Lung (tissue), 12 donors: ENCODE data around the gene RBFOX2. TPM values are rescaled to one million over a fixed set of nuclear protein-coding genes. Genes with fewer than 3 reads are reported as not detected.
A peak's percentile ranks its signal among the peaks of the same experiment; 100 is the strongest.

Source experiments
- ATAC-seq: fragments of 200-7000 bp; cut with Tn5 transposase; one replicate; pipeline ENCODE4 v1.9.1; 2020; ENCODE audit warnings: moderate number of reproducible peaks; ENCODE audit not compliant: insufficient read depth, low FRiP score
- DNase-seq, 3 donors: peaks; one replicate each; pipeline ENCODE4 v3.0.0-alpha.2; 2013 to 2017
- H3K27ac ChIP-seq, 2 donors: one replicate each; pipeline ENCODE4 v1.5.1; 2013; ENCODE audit warnings: mild to moderate bottlenecking in 2 of 2, moderate library complexity in 2 of 2, control low read depth in 1 of 2, inconsistent platforms in 1 of 2, low read depth in 1 of 2, low read length in 1 of 2
- H3K27me3 ChIP-seq, 3 donors: one replicate each; pipeline ENCODE4 v1.5.1; 2013; ENCODE audit warnings: low read length in 2 of 3; ENCODE audit not compliant: control insufficient read depth in 3 of 3, insufficient read depth in 3 of 3
- H3K36me3 ChIP-seq, 4 donors: one replicate each; pipeline ENCODE4 v1.5.1; 2013; ENCODE audit warnings: low read length in 4 of 4, mild to moderate bottlenecking in 1 of 4, moderate library complexity in 1 of 4; ENCODE audit not compliant: control insufficient read depth in 4 of 4, insufficient read depth in 4 of 4
- H3K4me1 ChIP-seq, 5 donors: one replicate each; pipeline ENCODE4 v1.5.1; 2013; ENCODE audit warnings: low read length in 5 of 5, mild to moderate bottlenecking in 2 of 5, moderate library complexity in 1 of 5; ENCODE audit not compliant: control insufficient read depth in 5 of 5, insufficient read depth in 5 of 5
- H3K4me3 ChIP-seq: one replicate; pipeline ENCODE4 v1.5.1; 2013; ENCODE audit warnings: mild to moderate bottlenecking, control low read depth, moderate library complexity
- H3K9ac ChIP-seq, 2 donors: one replicate each; pipeline ENCODE4 v1.5.1; 2013; ENCODE audit warnings: low read length in 2 of 2, control low read depth in 1 of 2; ENCODE audit not compliant: insufficient read depth in 1 of 2
- H3K9me3 ChIP-seq, 4 donors: one replicate each; pipeline ENCODE4 v1.5.1; 2013; ENCODE audit warnings: low read length in 3 of 4, mild to moderate bottlenecking in 1 of 4, moderate library complexity in 1 of 4; ENCODE audit not compliant: control insufficient read depth in 4 of 4, insufficient read depth in 3 of 4
- WGBS, 2 donors: extraction: QIAGEN DNeasy Blood & Tissue Kit; methylation state at CpG; one replicate each; pipeline ENCODE4 v1.1.7; 2013; 5-methylcytosine and 5-hydroxymethylcytosine counted together
- polyA plus RNA-seq, 2 donors: library from polyadenylated mRNA; stranded (reverse); fragments of 200-250 nt; gene quantifications; one replicate each; pipeline ENCODE4 v1.2.1, GENCODE V29; 2013
- total RNA-seq, 2 donors: library from RNA; depleted of rRNA in 1 of 2; stranded (reverse); fragments of >200 nt in 1 of 2; gene quantifications; one replicate each; pipeline ENCODE4 v1.2.1, GENCODE V29; 2014 to 2021
- TF ChIP-seq, protein P1 (sequence below): IDR thresholded peaks from 2 replicates; pipeline ENCODE4 v1.5.1; 2012; ENCODE audit warnings: mild to moderate bottlenecking; ENCODE audit errors: control extremely low read depth, extremely low read depth
- donor health status: control.
- donor health status: control.
- donor health status: Bipolar disorder and iron deficiency.
- donor health status: healthy.
- donor health status: DM: yes; HTN: yes; CAD: no.

RBFOX2 gene
- total and polyA plus RNA-seq, 4 donors: 16.5 to 195 (median 43.3) TPM

DNA sequence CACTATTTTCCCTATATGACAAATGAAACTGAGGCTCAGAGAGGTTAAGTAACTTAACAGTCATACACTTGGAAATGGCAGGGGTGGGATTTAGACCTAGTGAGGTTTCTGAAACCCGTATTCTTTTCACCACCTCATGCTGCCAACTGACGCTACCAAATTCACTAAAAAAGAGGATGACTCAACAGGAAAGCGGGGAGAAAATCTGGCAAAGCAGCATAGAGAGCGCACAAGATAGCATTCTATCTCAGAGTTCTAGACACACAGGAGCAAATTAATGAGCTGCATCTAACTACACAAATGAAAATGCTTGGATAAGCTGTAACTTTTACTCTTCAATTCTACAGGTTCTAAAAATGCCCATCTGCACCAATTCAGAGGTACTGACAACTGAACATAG is 136.4 kb downstream of the RBFOX2 start:
- H3K27ac ChIP-seq: peak overlapping the region in 1 of 2 donors; percentile 76
- ATAC-seq (no peak), DNase-seq (no peak)
- H3K4me1 ChIP-seq: peaks cover 6 to 35% (median 23%) of the 10 kb centered on the region in 5 donors
- 40 to 64% methylated on average over 4 of the region's 4 CpGs for whole genome bisulfite sequencing, 2 donors
- no peak overlapping the region for H3K9ac ChIP-seq
- no peak overlapping the region for H3K4me3 ChIP-seq
- TF ChIP-seq, protein P1, sequence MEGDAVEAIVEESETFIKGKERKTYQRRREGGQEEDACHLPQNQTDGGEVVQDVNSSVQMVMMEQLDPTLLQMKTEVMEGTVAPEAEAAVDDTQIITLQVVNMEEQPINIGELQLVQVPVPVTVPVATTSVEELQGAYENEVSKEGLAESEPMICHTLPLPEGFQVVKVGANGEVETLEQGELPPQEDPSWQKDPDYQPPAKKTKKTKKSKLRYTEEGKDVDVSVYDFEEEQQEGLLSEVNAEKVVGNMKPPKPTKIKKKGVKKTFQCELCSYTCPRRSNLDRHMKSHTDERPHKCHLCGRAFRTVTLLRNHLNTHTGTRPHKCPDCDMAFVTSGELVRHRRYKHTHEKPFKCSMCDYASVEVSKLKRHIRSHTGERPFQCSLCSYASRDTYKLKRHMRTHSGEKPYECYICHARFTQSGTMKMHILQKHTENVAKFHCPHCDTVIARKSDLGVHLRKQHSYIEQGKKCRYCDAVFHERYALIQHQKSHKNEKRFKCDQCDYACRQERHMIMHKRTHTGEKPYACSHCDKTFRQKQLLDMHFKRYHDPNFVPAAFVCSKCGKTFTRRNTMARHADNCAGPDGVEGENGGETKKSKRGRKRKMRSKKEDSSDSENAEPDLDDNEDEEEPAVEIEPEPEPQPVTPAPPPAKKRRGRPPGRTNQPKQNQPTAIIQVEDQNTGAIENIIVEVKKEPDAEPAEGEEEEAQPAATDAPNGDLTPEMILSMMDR: no peak
- peaks cover 0 to 2% (median 0%) of the 10 kb centered on the region in 4 donors for H3K36me3 ChIP-seq
- no peaks in the 10 kb centered on the region for H3K9me3 ChIP-seq
- H3K27me3 ChIP-seq: no peaks in the 10 kb centered on the region

DNA sequence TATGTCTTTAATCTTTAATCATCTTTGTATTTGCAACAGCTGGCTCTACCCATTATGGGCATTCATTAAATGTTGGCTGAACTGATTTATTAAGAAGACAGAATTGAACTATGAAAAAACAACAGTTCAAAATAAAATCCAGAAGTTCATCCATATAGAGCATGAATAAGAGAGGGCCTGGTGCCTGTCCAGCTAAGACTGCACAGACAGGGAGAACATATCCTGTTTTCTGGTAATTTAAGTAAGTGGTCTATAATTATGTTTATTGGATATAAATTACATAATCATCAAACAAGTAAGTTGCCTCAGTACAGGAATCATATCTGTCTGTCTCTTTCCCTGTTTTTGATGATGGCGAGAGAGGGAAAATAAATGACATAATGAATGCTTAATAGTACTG is 137.2 kb downstream of the RBFOX2 start:
- Histone ChIP-seq H3K27me3 (no peaks in the 10 kb centered on the region), H3K27ac (peak overlapping the region in 1 of 2 donors; percentile 76), H3K36me3 (peaks cover 0 to 2% (median 0%) of the 10 kb centered on the region in 4 donors), H3K9me3 (no peaks in the 10 kb centered on the region), H3K9ac (no peak overlapping the region), H3K4me1 (peaks cover 6 to 35% (median 27%) of the 10 kb centered on the region in 5 donors), H3K4me3 (no peak overlapping the region)
- TF ChIP-seq, protein P1: no peak
- WGBS, 2 donors: 94 to 96% methylated on average over 1 of the region's 1 CpG
- no peak for ATAC-seq
- DNase-seq: no peak

DNA sequence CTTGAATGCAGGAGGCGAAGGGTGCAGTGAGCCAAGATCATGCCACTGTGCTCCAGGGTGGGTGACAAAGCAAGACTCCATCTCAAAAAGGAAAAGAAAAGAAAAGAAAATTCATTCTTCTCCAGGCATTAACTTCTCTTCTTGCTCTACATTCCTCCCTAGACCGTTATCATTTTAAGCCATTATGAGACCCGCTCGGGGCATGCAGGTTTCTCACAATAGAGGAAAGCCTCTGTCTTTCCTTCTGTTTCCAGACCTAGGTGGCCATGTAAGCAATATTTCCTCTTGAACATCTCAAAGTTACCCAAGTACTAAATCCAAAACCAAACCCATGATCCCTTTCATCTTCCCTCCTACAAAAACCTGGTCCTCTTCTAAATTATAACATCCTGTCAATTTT is 139.6 kb downstream of the RBFOX2 start:
- H3K27me3 ChIP-seq: no peaks in the 10 kb centered on the region
- ATAC-seq (no peak), DNase-seq (no peak)
- H3K4me1 ChIP-seq: peaks cover 0 to 23% (median 17%) of the 10 kb centered on the region in 5 donors
- no peaks in the 10 kb centered on the region for H3K9me3 ChIP-seq
- TF ChIP-seq, protein P1: no peak
- no peak overlapping the region for H3K9ac ChIP-seq
- H3K27ac ChIP-seq: no peak overlapping the region
- peaks cover 0 to 2% (median 0%) of the 10 kb centered on the region in 4 donors for H3K36me3 ChIP-seq
- H3K4me3 ChIP-seq: no peak overlapping the region
- WGBS, 2 donors: 98% methylated on average over 4 of the region's 4 CpGs
